ENCODE data around the gene BRINP3. TPM values are rescaled to one million over a fixed set of nuclear protein-coding genes. Genes with fewer than 3 reads are reported as not detected.

Gene BRINP3
- total and polyA plus RNA-seq, 2 donors (not counting 3 experiments of a cell fraction or from before 2014, with no cell fraction given): not detected

DNA sequence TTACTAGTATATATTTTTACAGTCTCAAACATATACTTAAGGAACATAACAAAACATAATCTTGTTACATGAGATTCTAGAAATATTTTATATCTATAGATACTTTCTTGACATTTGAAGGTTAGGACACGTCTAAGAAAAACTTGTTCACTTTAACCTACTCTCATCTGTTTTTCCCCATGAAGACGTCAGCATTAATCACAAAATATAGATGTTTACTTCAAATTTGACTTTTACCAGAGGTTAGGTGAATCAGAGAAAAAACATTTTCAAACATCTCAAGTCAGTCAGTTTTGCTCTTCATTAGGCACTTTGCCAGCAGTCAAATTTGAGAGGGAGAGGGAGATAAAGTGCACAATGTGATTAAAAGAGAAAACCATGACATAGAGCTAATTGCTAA lies 47.7 kb downstream of the BRINP3 start:
- POLR2A ChIA-PET: no interaction called here

More for the DNA sequence above, 47.7 kb downstream of the BRINP3 start:
- intact Hi-C loops (cut with micrococcal nuclease): no loop called here
- Histone ChIP-seq H4K20me1 (replicated peaks; ENCODE audit: control insufficient read depth, extremely low read depth, insufficient read depth, low read length) (no peaks in the 10 kb centered on the region), H3K27ac (ENCODE audit: insufficient read depth, low read depth, low read length) (no peak overlapping the region), H3K9me3 (replicated peaks; ENCODE audit: control insufficient read depth, insufficient read depth, low read length) (no peaks in the 10 kb centered on the region), H2AFZ (ENCODE audit: low read depth, low read length) (no peak overlapping the region), H3K4me2 (ENCODE audit: insufficient read depth, low read length) (no peak overlapping the region), H3K9ac (replicated peaks; ENCODE audit: extremely low read depth, insufficient read depth, low read length) (no peak overlapping the region), H3K36me3 (ENCODE audit: control insufficient read depth in 2 of 2, extremely low read depth in 1 of 2, insufficient read depth in 2 of 2, low read length in 2 of 2) (no peaks in the 10 kb centered on the region), H3K4me1 (ENCODE audit: control insufficient read depth, extremely low read depth, insufficient read depth, low read length) (no peaks in the 10 kb centered on the region), H3K27me3 (ENCODE audit: control insufficient read depth in 2 of 2, insufficient read depth in 2 of 2, low read length in 2 of 2) (no peaks in the 10 kb centered on the region), H3K79me2 (ENCODE audit: control insufficient read depth, insufficient read depth, low read length) (no peaks in the 10 kb centered on the region), H3K4me3 (replicated peaks in 1 of 3; ENCODE audit: insufficient read depth in 1 of 3, low read depth in 1 of 3, low read length in 3 of 3) (no peak overlapping the region), H3K9me1 (replicated peaks; ENCODE audit: control insufficient read depth, extremely low read depth, insufficient read depth, low read length) (no peaks in the 10 kb centered on the region)
- dilution Hi-C loops (cut with MboI; ENCODE audit: extremely low pct_ligation_motif_present, low sequenced_read_pairs): no loop called here
- TF ChIP-seq GATA2 (IDR thresholded peaks at IDR 0.05; ENCODE audit: insufficient read depth, insufficient read length, low read depth, low read length): no peak
- TF ChIP-seq MAX (IDR thresholded peaks at IDR 0.05; ENCODE audit: insufficient read depth, insufficient read length): no peak
- TF ChIP-seq FOS (IDR thresholded peaks at IDR 0.05; ENCODE audit: borderline replicate concordance, insufficient read depth, low read length): no peak
- no peak for TF ChIP-seq POLR2A (IDR thresholded peaks at IDR 0.05; ENCODE audit: low read depth, low read length)
- no peak for TF ChIP-seq POLR2AphosphoS5 (IDR thresholded peaks at IDR 0.05; ENCODE audit: insufficient read depth, low read depth, low read length)
- no peak for TF ChIP-seq EZH2 (IDR thresholded peaks at IDR 0.05; ENCODE audit: borderline replicate concordance, low read depth, low read length, severe bottlenecking)
- TF ChIP-seq MYC (IDR thresholded peaks at IDR 0.05; ENCODE audit: low read depth, low read length): no peak
- TF ChIP-seq JUN (IDR thresholded peaks at IDR 0.05; ENCODE audit: borderline replicate concordance, insufficient read depth, insufficient read length, low read depth): no peak
- TF ChIP-seq CTCF (IDR thresholded peaks at IDR 0.05; ENCODE audit: extremely low read depth in 1 of 2, insufficient read depth in 1 of 2, low read depth in 1 of 2, low read length in 2 of 2): no peak
- no TSS peak for BruUV-seq (replicated peaks)
- no peak for DNase-seq (ENCODE audit: low read depth, low spot score)
- CTCF ChIA-PET: no interaction called here
- no peak for FAIRE-seq

Data from endothelial cell of umbilical vein (primary cell).